ENCODE data around the gene C14orf132.

- TF ChIP-seq CTCF (IDR thresholded peaks at IDR 0.05) (no peak), POLR2A (IDR thresholded peaks at IDR 0.05; ENCODE audit: low read depth) (no peak), POLR2AphosphoS5 (IDR thresholded peaks at IDR 0.05) (no peak), EP300 (IDR thresholded peaks at IDR 0.05) (no peak)
Observed at GRCh38 chr14:96059519-96060135, 20.5 kb downstream of the C14orf132 start.

All from esophagus muscularis mucosa (tissue), 4 donors.